ENCODE results near the gene CELSR1. TPM values are rescaled to one million over a fixed set of nuclear protein-coding genes. Genes with fewer than 3 reads are reported as not detected.

The CELSR1 gene
- total and polyA plus RNA-seq, 2 donors from 2014 or later: 15.7 to 49.9 TPM

- peaks cover 0 to 4% (median 0%) of the 10 kb centered on the region in 3 donors for H3K36me3 ChIP-seq (ENCODE audit: control insufficient read depth in 2 of 3, insufficient read depth in 3 of 3, low read length in 3 of 3)
- H3K4me3 ChIP-seq (ENCODE audit: low read length in 3 of 3): peak overlapping the region in 1 of 3 donors; percentile 61
- no peak for FAIRE-seq
- peak overlapping the region in 1 of 3 donors; percentile 67 for H3K9ac ChIP-seq (ENCODE audit: low read length in 3 of 3)
- TF ChIP-seq CTCF (IDR thresholded peaks at IDR 0.05; ENCODE audit: borderline replicate concordance, extremely low read depth, insufficient read depth): no peak
- peak; percentile 51 to 84 (median 79) for DNase-seq
- no peaks in the 10 kb centered on the region for H3K9me3 ChIP-seq (ENCODE audit: control insufficient read depth in 2 of 3, insufficient read depth in 1 of 3, low read length in 3 of 3)
- intact Hi-C loops (cut with DNase I): no loop called here
- peak overlapping the region; percentile 49 to 85 for H3K27ac ChIP-seq (ENCODE audit: low read depth in 2 of 2, low read length in 2 of 2)
- no peaks in the 10 kb centered on the region for H3K27me3 ChIP-seq (ENCODE audit: control insufficient read depth, insufficient read depth, low read length)
- peaks cover 0 to 19% (median 11%) of the 10 kb centered on the region in 3 donors for H3K4me1 ChIP-seq (ENCODE audit: control insufficient read depth in 2 of 3, insufficient read depth in 2 of 3, low read depth in 1 of 3, low read length in 3 of 3)
These were observed 120.4 kb downstream of the CELSR1 start for GRCh38 chr22:46416891-46417580.

GRCh38 chr22:46416520-46416871 is 120.9 kb downstream of the CELSR1 start:
- intact Hi-C loops (cut with DNase I): no loop called here
- H3K9ac ChIP-seq (ENCODE audit: low read length in 3 of 3): peak overlapping the region in 1 of 3 donors; percentile 46
- no peak for TF ChIP-seq CTCF (IDR thresholded peaks at IDR 0.05; ENCODE audit: borderline replicate concordance, extremely low read depth, insufficient read depth)
- H3K4me1 ChIP-seq (ENCODE audit: control insufficient read depth in 2 of 3, insufficient read depth in 2 of 3, low read depth in 1 of 3, low read length in 3 of 3): peaks cover 0 to 19% (median 11%) of the 10 kb centered on the region in 3 donors
- H3K36me3 ChIP-seq (ENCODE audit: control insufficient read depth in 2 of 3, insufficient read depth in 3 of 3, low read length in 3 of 3): peaks cover 0 to 4% (median 0%) of the 10 kb centered on the region in 3 donors
- H3K27me3 ChIP-seq (ENCODE audit: control insufficient read depth, insufficient read depth, low read length): no peaks in the 10 kb centered on the region
- H3K4me3 ChIP-seq (ENCODE audit: low read length in 3 of 3): peak overlapping the region in 1 of 3 donors; percentile 61
- H3K9me3 ChIP-seq (ENCODE audit: control insufficient read depth in 2 of 3, insufficient read depth in 1 of 3, low read length in 3 of 3): no peaks in the 10 kb centered on the region
- no peak for FAIRE-seq
- H3K27ac ChIP-seq (ENCODE audit: low read depth in 2 of 2, low read length in 2 of 2): peak overlapping the region; percentile 59 to 85
- peak in 1 of 5 donors; percentile 49 for DNase-seq

- H3K9me3 ChIP-seq (ENCODE audit: control insufficient read depth in 2 of 3, insufficient read depth in 1 of 3, low read length in 3 of 3): no peaks in the 10 kb centered on the region
- peak overlapping the region; percentile 59 to 85 for H3K27ac ChIP-seq (ENCODE audit: low read depth in 2 of 2, low read length in 2 of 2)
- no peak for TF ChIP-seq CTCF (IDR thresholded peaks at IDR 0.05; ENCODE audit: borderline replicate concordance, extremely low read depth, insufficient read depth)
- peaks cover 0 to 4% (median 0%) of the 10 kb centered on the region in 3 donors for H3K36me3 ChIP-seq (ENCODE audit: control insufficient read depth in 2 of 3, insufficient read depth in 3 of 3, low read length in 3 of 3)
- DNase-seq: peak in 1 of 5 donors; percentile 12
- peaks cover 0 to 19% (median 11%) of the 10 kb centered on the region in 3 donors for H3K4me1 ChIP-seq (ENCODE audit: control insufficient read depth in 2 of 3, insufficient read depth in 2 of 3, low read depth in 1 of 3, low read length in 3 of 3)
- intact Hi-C loops (cut with DNase I): no loop called here
- H3K27me3 ChIP-seq (ENCODE audit: control insufficient read depth, insufficient read depth, low read length): no peaks in the 10 kb centered on the region
- peak overlapping the region in 1 of 3 donors; percentile 46 for H3K9ac ChIP-seq (ENCODE audit: low read length in 3 of 3)
- peak overlapping the region in 1 of 3 donors; percentile 61 for H3K4me3 ChIP-seq (ENCODE audit: low read length in 3 of 3)
- no peak for FAIRE-seq
These were observed 121.5 kb downstream of the CELSR1 start for GRCh38 chr22:46415776-46416519.

Data from kidney (tissue), 14 donors.